AG04450 (cell line): Measurements from ENCODE around the gene PCBD1. TPM values are rescaled to one million over a fixed set of nuclear protein-coding genes. Genes with fewer than 3 reads are reported as not detected.

Experiments
- CTCF ChIA-PET: fragments of 300-600, 350-600 bp; formaldehyde crosslinking; extraction: SDS; loops from one replicate; lab custom pipeline; 2022; ENCODE audit warnings: antibody characterized with exemption, inconsistent platforms; lab: Charles Lee
- POLR2A ChIA-PET: fragments of 350-600 bp; formaldehyde crosslinking; extraction: SDS; loops from one replicate; lab custom pipeline; 2021; ENCODE audit warnings: antibody characterized with exemption, inconsistent platforms; lab: Yijun Ruan, JAX
- DNase-seq: peaks from one replicate; pipeline ENCODE4 v3.0.0-alpha.2; 2011; ENCODE audit warnings: low read depth, low spot score
- H3K27ac ChIP-seq: one replicate; pipeline ENCODE4 v1.5.1; 2012; ENCODE audit warnings: low read depth, low read length, control low read depth
- H3K27me3 ChIP-seq: one replicate; pipeline ENCODE4 v1.6.0; 2012; ENCODE audit warnings: low read length; ENCODE audit not compliant: control insufficient read depth, insufficient read depth
- H3K4me3 ChIP-seq: 2 replicates; pipeline ENCODE4 v1.5.1; 2011; ENCODE audit warnings: mild to moderate bottlenecking, low read depth, low read length, control low read depth
- H3K9me3 ChIP-seq: 2 replicates; pipeline ENCODE4 v1.5.1; 2012; ENCODE audit warnings: low read length; ENCODE audit not compliant: control insufficient read depth, insufficient read depth
- CTCF ChIP-seq: IDR thresholded peaks from 2 replicates; pipeline ENCODE4 v1.5.1; 2011; ENCODE audit warnings: low read depth, low read length, control low read depth, inconsistent platforms
- polyA plus RNA-seq: library from polyadenylated mRNA; depleted of rRNA; stranded (reverse); fragments of >200 nt; gene quantifications from 2 replicates; pipeline ENCODE4 v1.2.3, GENCODE V29; 2011

Gene PCBD1
- polyA plus RNA-seq, 1 experiment: 41.3 TPM

GRCh38 chr10:70934701-70935100 is 46.3 kb upstream of the PCBD1 start:
- Histone ChIP-seq H3K27ac (no peak overlapping the region), H3K27me3 (peaks cover 80% of the 10 kb centered on the region), H3K9me3 (no peaks in the 10 kb centered on the region), H3K4me3 (no peak overlapping the region)
- ChIA-PET POLR2A (no interaction called here), CTCF (no interaction called here)
- no peak for TF ChIP-seq CTCF
- no peak for DNase-seq

- no peak for DNase-seq
- Histone ChIP-seq H3K27ac (no peak overlapping the region), H3K27me3 (peaks cover 77% of the 10 kb centered on the region), H3K9me3 (no peaks in the 10 kb centered on the region; the same call in 1 of the 2 replicates), H3K4me3 (no peak overlapping the region)
- ChIA-PET CTCF (no interaction called here), POLR2A (no interaction called here)
- no peak for TF ChIP-seq CTCF
These were observed 44.2 kb upstream of the PCBD1 start for GRCh38 chr10:70932392-70933196.

- Histone ChIP-seq H3K27me3 (peaks cover 67% of the 10 kb centered on the region), H3K4me3 (no peak overlapping the region), H3K9me3 (no peaks in the 10 kb centered on the region; the same call in 1 of the 2 replicates), H3K27ac (no peak overlapping the region)
- CTCF ChIA-PET: interaction anchor here (0.9 kb wide), 1 partner anchor 339 kb away, joined by 4 read pairs; no protein-coding TSS in a partner anchor
- POLR2A ChIA-PET: no interaction called here
- DNase-seq: no peak
- TF ChIP-seq CTCF: no peak
These were observed 42.9 kb upstream of the PCBD1 start for GRCh38 chr10:70931168-70931815.

- Histone ChIP-seq H3K4me3 (no peak overlapping the region), H3K27me3 (peaks cover 59% of the 10 kb centered on the region), H3K27ac (no peak overlapping the region), H3K9me3 (no peaks in the 10 kb centered on the region; the same call in 1 of the 2 replicates)
- no peak for DNase-seq
- TF ChIP-seq CTCF: no peak
- ChIA-PET CTCF (interaction anchor here (0.9 kb wide), 1 partner anchor 340 kb away, joined by 4 read pairs; no protein-coding TSS in a partner anchor), POLR2A (no interaction called here)
These were observed 42.1 kb upstream of the PCBD1 start for GRCh38 chr10:70930263-70931000.
